Astrocyte (in vitro differentiated cells and primary cell): Measurements from ENCODE around the gene ADGRB2.

Experiments
- CTCF ChIP-seq: IDR thresholded peaks from 2 replicates; pipeline ENCODE4 v1.5.1; 2011; ENCODE audit warnings: low read depth, mild to moderate bottlenecking, inconsistent platforms, low read length, moderate library complexity; ENCODE audit not compliant: insufficient read depth
- EZH2 ChIP-seq: IDR thresholded peaks from 2 replicates; pipeline ENCODE4 v1.6.1; 2012; ENCODE audit warnings: mild to moderate bottlenecking, low read length, inconsistent platforms; ENCODE audit not compliant: insufficient read depth

GRCh38 chr1:31776516-31776915 lies 12.4 kb upstream of the ADGRB2 start:
- TF ChIP-seq CTCF (no peak), EZH2 (no peak)
